Right lobe of liver (tissue), 4 donors: Measurements from ENCODE around the gene RSBN1L.

Experiments used
- POLR2A ChIP-seq: fragments of 450-650 bp; IDR thresholded peaks from one replicate; pipeline ENCODE4 v1.6.1; 2017; ENCODE audit warnings: antibody characterized with exemption, mild to moderate bottlenecking
- TF ChIP-seq, protein P1 (sequence below), 4 donors: fragments of 200-600 bp in 3 of 4; fragments of 450-650 bp in 1 of 4; IDR thresholded peaks; one replicate each; pipeline versions ENCODE4 v1.5.1 to v1.8.0; 2016 to 2022; ENCODE audit warnings: antibody characterized with exemption in 4 of 4, mild to moderate bottlenecking in 2 of 4
- donor health status: DM: no; HTN: no; CAD: no.
- donor health status: DM: no; HTN: no; CAD: no.
- donor health status: DM: no; HTN: yes; CAD: no.

DNA sequence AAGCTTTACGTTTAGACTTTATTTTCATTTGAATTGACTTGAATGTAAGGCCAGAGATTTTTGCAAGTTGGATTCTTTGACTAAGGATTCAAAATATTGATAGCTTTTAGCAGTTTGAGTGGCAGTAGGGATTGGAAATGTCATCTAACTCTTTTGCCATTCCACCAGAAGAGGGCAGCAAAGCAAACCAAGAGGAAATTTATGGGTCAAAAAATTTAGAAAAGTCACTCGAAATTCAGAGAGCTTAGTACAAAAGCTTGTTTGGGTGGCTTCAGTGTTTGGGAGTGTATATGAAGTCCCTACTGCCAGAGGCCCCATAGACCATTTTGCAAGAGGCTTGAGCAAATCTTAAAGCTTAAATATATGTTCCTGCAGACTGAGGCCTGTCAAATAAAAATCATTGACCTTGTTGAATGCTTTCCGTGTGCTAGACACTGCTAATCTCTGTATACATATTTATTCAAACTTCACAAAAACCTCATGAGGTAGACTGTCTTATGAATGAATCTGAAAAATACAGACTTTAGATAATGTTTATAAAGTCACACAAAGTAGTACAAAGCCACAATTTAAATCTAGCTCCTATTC, 44.6 kb upstream of the RSBN1L start:
- TF ChIP-seq, protein P1, sequence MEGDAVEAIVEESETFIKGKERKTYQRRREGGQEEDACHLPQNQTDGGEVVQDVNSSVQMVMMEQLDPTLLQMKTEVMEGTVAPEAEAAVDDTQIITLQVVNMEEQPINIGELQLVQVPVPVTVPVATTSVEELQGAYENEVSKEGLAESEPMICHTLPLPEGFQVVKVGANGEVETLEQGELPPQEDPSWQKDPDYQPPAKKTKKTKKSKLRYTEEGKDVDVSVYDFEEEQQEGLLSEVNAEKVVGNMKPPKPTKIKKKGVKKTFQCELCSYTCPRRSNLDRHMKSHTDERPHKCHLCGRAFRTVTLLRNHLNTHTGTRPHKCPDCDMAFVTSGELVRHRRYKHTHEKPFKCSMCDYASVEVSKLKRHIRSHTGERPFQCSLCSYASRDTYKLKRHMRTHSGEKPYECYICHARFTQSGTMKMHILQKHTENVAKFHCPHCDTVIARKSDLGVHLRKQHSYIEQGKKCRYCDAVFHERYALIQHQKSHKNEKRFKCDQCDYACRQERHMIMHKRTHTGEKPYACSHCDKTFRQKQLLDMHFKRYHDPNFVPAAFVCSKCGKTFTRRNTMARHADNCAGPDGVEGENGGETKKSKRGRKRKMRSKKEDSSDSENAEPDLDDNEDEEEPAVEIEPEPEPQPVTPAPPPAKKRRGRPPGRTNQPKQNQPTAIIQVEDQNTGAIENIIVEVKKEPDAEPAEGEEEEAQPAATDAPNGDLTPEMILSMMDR (IDR thresholded peaks at IDR 0.05): peak; percentile 66 to 77 (median 72)
- no peak for TF ChIP-seq POLR2A
